Measurements from ENCODE around the gene REM1. TPM values are rescaled to one million over a fixed set of nuclear protein-coding genes. Genes with fewer than 3 reads are reported as not detected.
"Not testable (repeated sequence)": the region's sequence is repeated elsewhere in the genome, so short reads cannot be mapped to it uniquely, and the experiment has no call there.

The REM1 gene
- total RNA-seq, 1 donor from 2014 or later = not detected

GRCh38 chr20:31517373-31517772, 42.3 kb downstream of the REM1 start:
- peak; percentile 74 for ATAC-seq
- peak; percentile 68 for DNase-seq (ENCODE audit: low spot score)

- not testable (repeated sequence) for DNase-seq (ENCODE audit: low spot score); ATAC-seq
Observed at GRCh38 chr20:31521267-31521666, 46.2 kb downstream of the REM1 start.

GRCh38 chr20:31522731-31523130, 47.6 kb downstream of the REM1 start:
- ATAC-seq (no peak), DNase-seq (ENCODE audit: low spot score) (no peak)

GRCh38 chr20:31523361-31524283, 48.5 kb downstream of the REM1 start:
- ATAC-seq (peak; percentile 63), DNase-seq (ENCODE audit: low spot score) (no peak)

- ATAC-seq (no peak), DNase-seq (ENCODE audit: low spot score) (no peak)
Observed at GRCh38 chr20:31527266-31527665, 52.2 kb downstream of the REM1 start.

Other genes with a start within 250 kb of the REM1 start
- gene DEFB115, start 217.6 kb upstream of the REM1 start, total RNA-seq = not detected
- gene DEFB116, start 166.7 kb upstream of the REM1 start, total RNA-seq = not detected
- not detected for gene DEFB118, start 106.7 kb upstream of the REM1 start, total RNA-seq
- not detected for gene DEFB119, start 84.7 kb upstream of the REM1 start, total RNA-seq
- not detected for gene DEFB121, start 69.1 kb upstream of the REM1 start, total RNA-seq
- not detected for gene DEFB123, start 34.7 kb upstream of the REM1 start, total RNA-seq
- gene DEFB124, start 161 bp upstream of the REM1 start, total RNA-seq = not detected
- 147 TPM for gene HM13, start 39.2 kb downstream of the REM1 start, total RNA-seq
- 37.2 TPM for gene ID1, start 130.0 kb downstream of the REM1 start, total RNA-seq
- gene COX4I2, start 162.6 kb downstream of the REM1 start, total RNA-seq = not detected
- 35.0 TPM for gene BCL2L1, start 247.6 kb downstream of the REM1 start, total RNA-seq

Measured in left lobe of liver (tissue), 2 donors.